Psoas muscle (tissue), 8 donors: Measurements from ENCODE around the gene MUC2. TPM values are rescaled to one million over a fixed set of nuclear protein-coding genes. Genes with fewer than 3 reads are reported as not detected.

Source experiments
- ATAC-seq, 4 donors: fragments of 200-7000 bp; cut with Tn5 transposase; one replicate each; pipeline ENCODE4 v1.9.1; 2020; ENCODE audit warnings: moderate library complexity in 3 of 4, mild to moderate bottlenecking in 2 of 4
- DNase-seq, 2 donors: peaks; one replicate each; pipeline ENCODE4 v3.0.0-alpha.2; 2020
- H3K27ac ChIP-seq: fragments of 200-600 bp; one replicate; pipeline ENCODE4 v1.8.0; 2022
- H3K27me3 ChIP-seq, 3 donors: fragments of 200-600 bp in 1 of 3; one replicate each; pipeline versions ENCODE4 v1.6.1 to v1.8.0; 2013 to 2022; ENCODE audit warnings: low read length in 2 of 3, mild to moderate bottlenecking in 2 of 3, moderate library complexity in 1 of 3; ENCODE audit not compliant: insufficient read depth in 3 of 3
- H3K36me3 ChIP-seq, 2 donors: fragments of 200-600 bp in 1 of 2; one replicate each; pipeline versions ENCODE4 v1.6.1 to v1.8.0; 2013 to 2022; ENCODE audit warnings: low read depth in 1 of 2, mild to moderate bottlenecking in 1 of 2, moderate library complexity in 1 of 2; ENCODE audit not compliant: insufficient read depth in 1 of 2
- H3K4me1 ChIP-seq: fragments of 200-600 bp; one replicate; pipeline ENCODE4 v1.8.0; 2022
- H3K4me3 ChIP-seq: fragments of 200-600 bp; one replicate; pipeline ENCODE4 v1.8.0; 2022; ENCODE audit warnings: mild to moderate bottlenecking
- H3K9me3 ChIP-seq: fragments of 200-600 bp; one replicate; pipeline ENCODE4 v1.8.0; 2022
- WGBS, 3 donors: extraction: QIAGEN DNeasy Blood & Tissue Kit; methylation state at CpG; one replicate each; pipeline versions ENCODE4 v1.1.6 to v1.1.7; 2013; 5-methylcytosine and 5-hydroxymethylcytosine counted together
- intact Hi-C, 2 donors: fragments of 100-400 bp; cut with DNase I; formaldehyde crosslinking; loops; one replicate each; pipeline versions ENCODE4 v1.11.0 to v1.14.2; 2022
- polyA plus RNA-seq, 3 donors: library from polyadenylated mRNA; stranded (reverse); fragments of 200-250 nt; gene quantifications; one replicate each; pipeline ENCODE4 v1.2.3, GENCODE V29; 2013
- total RNA-seq, 4 donors: library from RNA; stranded (reverse); fragmentation: NEBNext Ultra II Directional in 2 of 4; extraction: Animal tissue kit (Norgen Biotek cat#: 25700) in 2 of 4; gene quantifications; one replicate each; pipeline versions ENCODE4 v1.2.1 to v1.2.4, GENCODE V29; 2021 to 2023
- TF ChIP-seq, protein P1 (sequence below): fragments of 200-600 bp; IDR thresholded peaks from one replicate; pipeline ENCODE4 v1.8.0; 2022; ENCODE audit warnings: antibody characterized with exemption
- donor health status: healthy with polysubstance abuse.
- donor health status: DM: no; HTN: no; CAD: no; lungs with moderate emphysema.
- donor health status: Bipolar disorder and iron deficiency.
- donor health status: healthy.
- donor health status: DM: yes; HTN: yes; CAD: no.
- donor health status: DM: no; HTN: no; CAD: no.
- donor health status: DM: no; HTN: no; CAD: no.
- donor health status: DM: yes; HTN: yes; CAD: no.

MUC2 gene
- total and polyA plus RNA-seq, 7 donors, result under 0.01 to 0.44 (median 0.02) TPM; not detected in 2

GRCh38 chr11:1069740-1070139 is 4.9 kb upstream of the MUC2 start:
- no peak for DNase-seq
- Histone ChIP-seq H3K9me3 (no peaks in the 10 kb centered on the region), H3K36me3 (no peaks in the 10 kb centered on the region), H3K27ac (no peak overlapping the region), H3K4me1 (peaks cover 8% of the 10 kb centered on the region), H3K27me3 (peaks cover 0 to 15% (median 0%) of the 10 kb centered on the region in 3 donors), H3K4me3 (no peak overlapping the region)
- TF ChIP-seq, protein P1, sequence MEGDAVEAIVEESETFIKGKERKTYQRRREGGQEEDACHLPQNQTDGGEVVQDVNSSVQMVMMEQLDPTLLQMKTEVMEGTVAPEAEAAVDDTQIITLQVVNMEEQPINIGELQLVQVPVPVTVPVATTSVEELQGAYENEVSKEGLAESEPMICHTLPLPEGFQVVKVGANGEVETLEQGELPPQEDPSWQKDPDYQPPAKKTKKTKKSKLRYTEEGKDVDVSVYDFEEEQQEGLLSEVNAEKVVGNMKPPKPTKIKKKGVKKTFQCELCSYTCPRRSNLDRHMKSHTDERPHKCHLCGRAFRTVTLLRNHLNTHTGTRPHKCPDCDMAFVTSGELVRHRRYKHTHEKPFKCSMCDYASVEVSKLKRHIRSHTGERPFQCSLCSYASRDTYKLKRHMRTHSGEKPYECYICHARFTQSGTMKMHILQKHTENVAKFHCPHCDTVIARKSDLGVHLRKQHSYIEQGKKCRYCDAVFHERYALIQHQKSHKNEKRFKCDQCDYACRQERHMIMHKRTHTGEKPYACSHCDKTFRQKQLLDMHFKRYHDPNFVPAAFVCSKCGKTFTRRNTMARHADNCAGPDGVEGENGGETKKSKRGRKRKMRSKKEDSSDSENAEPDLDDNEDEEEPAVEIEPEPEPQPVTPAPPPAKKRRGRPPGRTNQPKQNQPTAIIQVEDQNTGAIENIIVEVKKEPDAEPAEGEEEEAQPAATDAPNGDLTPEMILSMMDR, result no peak
- ATAC-seq, result no peak
- intact Hi-C loops, result no loop called here

DNA sequence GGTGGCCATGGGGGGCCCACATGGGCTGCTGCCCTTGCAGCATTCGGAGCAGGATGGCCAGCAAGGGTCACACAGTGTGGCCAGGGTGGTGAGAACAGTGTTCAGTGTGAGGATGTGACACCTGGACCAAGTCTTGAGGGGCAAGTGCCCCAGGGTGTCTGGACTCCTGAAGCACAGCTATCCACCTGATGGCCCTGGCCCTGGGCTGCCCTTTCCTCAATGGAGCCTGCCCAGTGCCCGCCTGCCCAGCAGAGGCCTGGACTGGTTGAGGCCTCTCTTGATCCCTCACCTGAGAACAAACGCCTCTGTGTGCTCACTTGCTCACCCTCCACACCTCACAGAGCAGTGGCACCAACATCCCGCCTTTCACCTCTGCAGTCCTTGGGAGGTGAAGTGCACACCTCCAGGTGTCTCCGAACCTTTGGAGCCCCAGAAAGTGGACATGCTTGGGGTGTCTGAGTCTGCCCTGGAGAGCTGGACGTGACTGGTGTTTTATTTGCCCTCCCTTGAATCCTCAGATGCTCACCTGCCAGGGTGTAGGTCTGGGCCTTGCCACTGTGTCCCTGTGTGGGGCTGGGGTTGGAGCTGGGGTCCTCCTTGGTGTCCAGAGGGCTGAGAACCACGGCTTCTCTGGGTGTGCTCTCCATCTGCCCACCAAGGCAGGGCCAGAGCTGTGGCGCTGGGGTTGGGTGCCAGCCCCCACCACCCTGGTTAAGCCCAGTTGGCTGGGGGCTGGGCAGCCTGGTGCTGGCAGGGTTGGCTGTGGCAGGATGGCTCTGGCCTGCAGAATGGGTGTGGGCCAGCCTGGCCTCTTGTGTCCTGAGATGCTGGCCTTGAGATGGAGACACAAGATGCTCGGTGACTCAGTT is 3.8 kb upstream of the MUC2 start:
- Histone ChIP-seq H3K27ac (no peak overlapping the region), H3K27me3 (peaks cover 0 to 10% (median 0%) of the 10 kb centered on the region in 3 donors), H3K4me1 (peaks cover 8% of the 10 kb centered on the region), H3K4me3 (no peak overlapping the region), H3K9me3 (no peaks in the 10 kb centered on the region), H3K36me3 (no peaks in the 10 kb centered on the region)
- TF ChIP-seq, protein P1, result no peak
- DNase-seq (peak in 1 of 2 donors; percentile 34), ATAC-seq (no peak)
- WGBS, 3 donors, result 82 to 90% (median 87%) methylated on average over 9 of the region's 9 CpGs
- intact Hi-C loops, result no loop called here

GRCh38 chr11:1071571-1072115 is 3.0 kb upstream of the MUC2 start:
- Histone ChIP-seq H3K4me3 (no peak overlapping the region), H3K4me1 (peaks cover 8% of the 10 kb centered on the region), H3K36me3 (no peaks in the 10 kb centered on the region), H3K27me3 (peaks cover 0 to 5% (median 0%) of the 10 kb centered on the region in 3 donors), H3K27ac (no peak overlapping the region), H3K9me3 (no peaks in the 10 kb centered on the region)
- intact Hi-C loops, result no loop called here
- WGBS, 3 donors, result 61 to 70% (median 67%) methylated on average over 21 of the region's 21 CpGs
- ATAC-seq (no peak), DNase-seq (peak in 1 of 2 donors; percentile 46)
- TF ChIP-seq, protein P1, result no peak

DNA sequence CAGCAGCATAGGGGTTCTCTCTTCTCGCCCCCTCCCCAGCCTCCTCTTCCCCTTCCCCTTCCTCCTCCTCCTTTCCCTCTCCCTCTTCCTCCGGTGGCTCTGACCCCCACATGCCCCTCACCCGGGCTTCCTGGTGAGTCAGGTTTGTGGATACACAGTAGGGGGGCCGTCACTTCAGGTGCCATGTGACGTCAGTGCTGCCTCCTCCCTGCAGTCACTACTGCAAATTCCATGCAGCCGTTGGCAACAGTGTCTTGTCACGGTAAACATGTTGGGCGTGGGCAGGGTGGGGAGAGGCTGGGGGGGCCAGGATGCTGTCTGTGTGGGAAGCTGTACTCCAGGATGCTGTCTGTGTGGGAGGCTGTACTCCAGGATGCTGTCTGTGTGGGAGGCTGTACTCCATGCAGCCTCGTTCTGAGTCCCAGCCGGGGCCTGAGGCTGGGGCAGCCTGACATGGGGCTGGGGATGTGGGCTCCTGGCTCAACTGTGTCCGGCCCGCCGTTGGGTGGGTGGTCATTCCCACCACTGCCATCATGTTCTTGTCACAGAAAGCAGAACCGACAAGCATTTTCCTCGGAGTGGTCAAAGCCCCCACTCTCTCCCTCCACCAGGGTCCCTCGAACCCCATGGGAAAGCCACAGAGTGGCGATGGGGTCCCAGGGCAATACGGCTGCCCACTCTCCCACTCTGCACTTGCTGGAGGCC is 2.4 kb upstream of the MUC2 start:
- DNase-seq, result peak; percentile 12 to 35
- Histone ChIP-seq H3K4me1 (peaks cover 8% of the 10 kb centered on the region), H3K4me3 (no peak overlapping the region), H3K36me3 (no peaks in the 10 kb centered on the region), H3K27me3 (peaks cover 0 to 9% (median 0%) of the 10 kb centered on the region in 3 donors), H3K9me3 (no peaks in the 10 kb centered on the region), H3K27ac (no peak overlapping the region)
- TF ChIP-seq, protein P1, result no peak
- ATAC-seq, result no peak
- 53 to 63% (median 63%) methylated on average over 18 of the region's 18 CpGs for WGBS, 3 donors
- intact Hi-C loops, result no loop called here
